ENCODE results near the gene PTGES2. TPM values are rescaled to one million over a fixed set of nuclear protein-coding genes. Genes with fewer than 3 reads are reported as not detected.
"Not testable (repeated sequence)": the region's sequence is repeated elsewhere in the genome, so short reads cannot be mapped to it uniquely, and the experiment has no call there.

The PTGES2 gene
- total RNA-seq, 1 donor from 2014 or later: 101 TPM

DNA sequence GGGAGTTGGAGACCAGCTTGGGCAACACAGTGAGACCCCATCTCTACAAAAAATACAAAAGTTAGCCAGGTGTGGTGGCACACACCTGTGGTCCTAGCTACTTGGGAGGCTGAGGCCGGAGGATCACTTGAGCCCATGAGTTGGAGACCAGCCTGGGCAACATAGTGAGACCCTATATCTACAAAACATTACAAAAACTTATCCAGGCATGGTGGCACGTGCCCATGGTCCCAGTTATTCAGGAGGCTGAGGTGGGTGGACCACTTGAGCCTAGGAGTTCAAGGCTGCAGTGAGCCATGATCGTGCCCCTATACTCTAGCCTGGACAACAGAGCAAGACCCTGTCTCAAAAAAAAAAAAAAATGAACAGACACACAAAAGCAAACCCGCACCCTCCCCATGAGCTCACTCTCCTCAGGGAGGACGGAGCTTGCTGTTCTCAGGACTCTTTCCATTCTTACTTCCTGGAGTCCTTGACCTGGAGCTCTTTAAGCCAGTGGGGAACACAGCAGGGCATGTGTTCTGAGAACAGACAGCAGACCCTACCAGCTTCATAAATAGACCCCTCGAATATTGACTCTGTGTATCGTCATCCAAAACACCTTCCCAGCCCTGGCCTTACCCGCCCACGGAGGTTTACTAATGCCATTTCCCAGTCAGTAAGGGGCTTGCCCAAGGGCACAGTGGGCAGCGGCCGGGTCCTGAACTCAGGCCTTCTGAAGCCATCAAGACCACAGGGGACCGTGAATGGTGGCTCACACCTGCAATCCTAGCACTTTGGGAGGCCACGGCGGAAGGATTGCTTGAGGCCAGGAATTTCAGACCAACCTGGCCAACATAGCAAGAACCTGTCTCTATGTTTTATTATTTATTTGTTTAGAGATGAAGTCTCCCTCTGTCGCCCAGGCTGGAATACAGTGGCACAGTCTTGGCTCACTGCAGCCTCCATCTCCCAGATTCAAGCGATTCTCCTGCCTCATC is 11.1 kb downstream of the PTGES2 start:
- H3K4me1 ChIP-seq: peaks cover 4% of the 10 kb centered on the region
- no peaks in the 10 kb centered on the region for H3K27me3 ChIP-seq
- H3K4me3 ChIP-seq: no peak overlapping the region
- peaks cover 0 to 7% of the 10 kb centered on the region in 2 donors for H3K36me3 ChIP-seq
- TF ChIP-seq, protein P1, sequence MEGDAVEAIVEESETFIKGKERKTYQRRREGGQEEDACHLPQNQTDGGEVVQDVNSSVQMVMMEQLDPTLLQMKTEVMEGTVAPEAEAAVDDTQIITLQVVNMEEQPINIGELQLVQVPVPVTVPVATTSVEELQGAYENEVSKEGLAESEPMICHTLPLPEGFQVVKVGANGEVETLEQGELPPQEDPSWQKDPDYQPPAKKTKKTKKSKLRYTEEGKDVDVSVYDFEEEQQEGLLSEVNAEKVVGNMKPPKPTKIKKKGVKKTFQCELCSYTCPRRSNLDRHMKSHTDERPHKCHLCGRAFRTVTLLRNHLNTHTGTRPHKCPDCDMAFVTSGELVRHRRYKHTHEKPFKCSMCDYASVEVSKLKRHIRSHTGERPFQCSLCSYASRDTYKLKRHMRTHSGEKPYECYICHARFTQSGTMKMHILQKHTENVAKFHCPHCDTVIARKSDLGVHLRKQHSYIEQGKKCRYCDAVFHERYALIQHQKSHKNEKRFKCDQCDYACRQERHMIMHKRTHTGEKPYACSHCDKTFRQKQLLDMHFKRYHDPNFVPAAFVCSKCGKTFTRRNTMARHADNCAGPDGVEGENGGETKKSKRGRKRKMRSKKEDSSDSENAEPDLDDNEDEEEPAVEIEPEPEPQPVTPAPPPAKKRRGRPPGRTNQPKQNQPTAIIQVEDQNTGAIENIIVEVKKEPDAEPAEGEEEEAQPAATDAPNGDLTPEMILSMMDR (IDR thresholded peaks at IDR 0.05): no peak
- TF ChIP-seq POLR2A (IDR thresholded peaks at IDR 0.05): no peak
- no peak for TF ChIP-seq POLR2AphosphoS5 (IDR thresholded peaks at IDR 0.05; ENCODE audit: insufficient read depth in 1 of 2, low read depth in 1 of 2)
- DNase-seq (ENCODE audit: extremely low spot score in 2 of 2): no peak
- H3K9me3 ChIP-seq: no peaks in the 10 kb centered on the region
- intact Hi-C loops (cut with DNase I): loop anchor here (5.0 kb wide), 2 partner anchors 74 to 174 kb away; no protein-coding TSS in a partner anchor
- no peak overlapping the region for H3K27ac ChIP-seq

DNA sequence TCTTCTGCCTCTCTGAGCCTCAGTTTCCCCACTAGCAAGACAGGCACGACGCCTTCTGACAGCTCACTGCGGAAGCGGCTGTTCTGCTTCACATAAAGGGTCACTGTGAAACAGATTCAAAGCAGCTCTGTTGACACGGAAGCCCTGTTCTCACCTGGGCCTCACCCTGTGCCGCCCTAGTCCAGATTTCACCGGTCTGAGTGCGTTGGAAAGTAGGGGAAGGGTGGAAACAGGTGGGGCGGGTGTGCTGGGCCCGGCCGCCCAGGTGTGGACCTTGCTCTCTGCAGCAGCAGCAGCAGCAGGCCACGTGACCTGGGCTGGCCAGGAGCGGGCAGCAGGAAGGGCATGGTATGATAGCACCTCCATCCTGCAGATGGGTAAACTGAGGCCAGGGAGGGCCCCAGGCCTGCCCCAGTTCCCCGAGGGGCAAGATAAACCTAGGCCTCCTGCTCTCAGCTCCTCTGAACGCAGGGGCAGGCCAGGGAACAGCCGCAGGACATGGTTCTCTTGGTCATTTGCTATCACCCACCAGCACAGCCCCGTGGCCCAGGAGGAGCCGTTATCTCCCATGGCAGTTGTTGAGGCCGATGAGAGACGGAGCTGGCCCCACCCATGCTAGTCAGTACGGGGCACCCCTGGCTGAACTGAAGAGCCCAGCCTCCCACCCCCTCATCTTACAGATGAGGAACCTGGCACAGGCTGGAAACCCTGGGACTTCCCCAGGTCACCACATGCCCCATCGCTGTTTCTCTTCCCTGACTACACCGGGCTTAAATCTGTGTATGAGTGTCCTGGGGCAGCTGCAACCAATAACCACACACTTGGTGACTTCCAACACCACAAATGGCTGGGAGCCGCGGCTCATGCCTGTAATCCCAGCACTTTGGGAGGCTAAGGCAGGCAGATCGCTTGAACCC is 12.1 kb downstream of the PTGES2 start:
- no peak for DNase-seq (ENCODE audit: extremely low spot score in 2 of 2)
- intact Hi-C loops (cut with DNase I): loop anchor here (5.0 kb wide), 2 partner anchors 73 to 173 kb away; no protein-coding TSS in a partner anchor

DNA sequence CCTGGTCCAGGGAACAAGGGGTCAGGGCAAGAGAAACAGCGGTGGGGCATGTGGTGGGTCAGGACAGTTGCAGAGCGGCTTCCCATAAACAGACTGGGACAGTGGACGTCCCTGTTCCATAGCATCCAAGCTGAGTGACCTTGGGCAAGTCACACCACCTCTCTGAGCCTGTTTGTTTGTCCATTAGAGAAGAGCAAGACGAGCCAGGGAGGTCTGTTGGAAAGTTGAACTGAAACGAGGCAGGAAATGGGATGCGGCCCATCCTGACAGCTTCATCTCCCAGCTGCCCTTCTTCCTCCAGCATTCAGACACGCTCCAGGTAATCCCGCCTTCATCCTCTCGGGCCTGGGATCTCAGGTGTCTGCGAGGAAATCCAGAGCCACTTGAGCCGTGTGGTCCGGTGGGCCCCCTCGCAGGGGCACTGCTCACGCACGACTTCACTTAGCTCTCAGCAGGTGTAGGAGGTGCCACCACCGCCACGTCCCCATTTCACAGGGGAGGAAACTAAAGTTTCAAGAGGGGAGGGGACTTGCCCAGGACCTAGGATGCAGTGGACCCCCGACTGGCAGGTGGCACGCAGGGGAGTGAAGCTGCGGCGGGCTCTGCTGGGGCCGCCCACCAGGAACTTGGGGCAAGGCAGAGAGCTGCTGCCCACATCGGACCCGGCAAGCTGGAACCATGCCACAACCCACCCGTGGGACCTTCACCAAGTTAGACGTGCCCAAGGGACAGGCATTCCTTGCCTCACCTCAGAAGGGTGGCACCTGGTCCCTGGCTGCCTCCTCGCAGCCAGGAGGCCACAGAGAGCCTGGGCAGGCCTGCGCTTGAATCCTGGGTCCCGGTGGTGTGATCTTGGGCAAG is 13.0 kb downstream of the PTGES2 start:
- TF ChIP-seq POLR2A (IDR thresholded peaks at IDR 0.05): no peak
- intact Hi-C loops (cut with DNase I): loop anchor here (5.0 kb wide), 2 partner anchors 72 to 172 kb away; no protein-coding TSS in a partner anchor
- Histone ChIP-seq H3K4me3 (no peak overlapping the region), H3K27me3 (no peaks in the 10 kb centered on the region), H3K9me3 (no peaks in the 10 kb centered on the region), H3K27ac (no peak overlapping the region), H3K36me3 (no peaks in the 10 kb centered on the region), H3K4me1 (peaks cover 10% of the 10 kb centered on the region)
- no peak for DNase-seq (ENCODE audit: extremely low spot score in 2 of 2)

More for the DNA sequence above, 12.1 kb downstream of the PTGES2 start:
- TF ChIP-seq, protein P1 (IDR thresholded peaks at IDR 0.05): no peak
- TF ChIP-seq POLR2AphosphoS5 (IDR thresholded peaks at IDR 0.05; ENCODE audit: insufficient read depth in 1 of 2, low read depth in 1 of 2): no peak
- no peak for TF ChIP-seq POLR2A (IDR thresholded peaks at IDR 0.05)
- H3K4me1 ChIP-seq: peaks cover 9% of the 10 kb centered on the region
- H3K27ac ChIP-seq: no peak overlapping the region
- no peaks in the 10 kb centered on the region for H3K36me3 ChIP-seq
- no peaks in the 10 kb centered on the region for H3K9me3 ChIP-seq
- no peak overlapping the region for H3K4me3 ChIP-seq
- H3K27me3 ChIP-seq: no peaks in the 10 kb centered on the region

DNA sequence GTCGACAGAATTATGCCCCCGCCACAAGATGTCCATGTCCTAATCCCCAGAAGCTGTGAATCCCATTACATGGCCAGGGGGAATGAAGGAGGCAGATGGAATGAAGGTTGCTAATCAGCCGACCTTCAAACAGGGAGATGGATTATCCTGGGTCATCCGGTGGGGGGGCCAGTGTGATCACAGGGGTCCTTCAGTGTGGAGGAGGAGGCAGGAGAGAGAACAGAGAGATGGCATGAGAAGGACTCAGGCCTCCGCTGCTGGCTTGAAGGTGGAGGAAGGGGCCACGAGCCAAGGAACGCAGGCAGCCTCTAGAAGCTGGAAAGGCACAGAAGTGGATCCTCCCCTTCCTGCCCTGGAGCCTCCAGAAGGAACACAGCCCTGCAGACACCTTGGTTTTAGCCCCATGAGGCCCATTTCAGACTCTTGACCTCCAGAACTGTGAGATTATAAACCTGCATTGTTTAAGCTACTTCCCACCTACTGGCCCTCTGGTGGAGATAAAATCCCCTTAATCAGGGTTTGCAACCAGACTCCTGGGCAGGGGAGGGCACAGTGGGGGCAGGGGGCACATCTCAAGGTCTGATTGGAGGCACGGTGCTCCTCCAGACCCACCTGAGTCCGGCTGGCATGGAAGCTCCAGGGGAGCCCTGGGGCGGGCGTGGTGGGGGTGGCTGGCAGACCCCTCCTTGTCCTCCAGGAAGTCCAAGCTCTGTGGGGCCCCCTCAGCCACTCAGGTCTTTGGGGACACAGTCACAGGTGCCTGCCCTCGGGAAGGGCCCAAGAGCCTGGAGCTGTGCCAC is 13.8 kb downstream of the PTGES2 start:
- H3K36me3 ChIP-seq: peaks cover 0 to 5% of the 10 kb centered on the region in 2 donors
- no peak for DNase-seq (ENCODE audit: extremely low spot score in 2 of 2)
- no peak overlapping the region for H3K27ac ChIP-seq
- no peak overlapping the region for H3K4me3 ChIP-seq
- H3K9me3 ChIP-seq: no peaks in the 10 kb centered on the region
- TF ChIP-seq, protein P1 (IDR thresholded peaks at IDR 0.05): no peak
- no peak for TF ChIP-seq POLR2A (IDR thresholded peaks at IDR 0.05)
- TF ChIP-seq POLR2AphosphoS5 (IDR thresholded peaks at IDR 0.05; ENCODE audit: insufficient read depth in 1 of 2, low read depth in 1 of 2): no peak
- H3K4me1 ChIP-seq: peaks cover 10% of the 10 kb centered on the region
- intact Hi-C loops (cut with DNase I): no loop called here
- H3K27me3 ChIP-seq: no peaks in the 10 kb centered on the region

DNA sequence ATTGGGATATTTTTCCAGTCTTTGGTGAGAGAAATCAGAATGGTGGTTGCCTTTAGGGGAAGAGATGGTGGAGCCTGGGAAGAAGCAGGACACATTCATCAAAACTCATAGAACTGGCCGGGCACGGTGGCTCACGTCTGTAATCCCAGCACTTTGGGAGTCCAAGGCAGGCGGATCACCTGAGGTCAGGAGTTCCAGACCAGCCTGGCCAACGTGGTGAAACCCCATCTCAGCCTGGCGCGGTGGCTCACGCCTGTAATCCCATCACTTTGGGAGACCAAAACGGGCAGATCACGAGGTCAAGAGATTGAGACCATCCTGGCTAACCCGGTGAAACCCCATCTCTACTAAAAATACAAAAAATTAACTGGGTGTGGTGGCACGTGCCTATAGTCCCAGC is 15.8 kb downstream of the PTGES2 start:
- H3K4me3 ChIP-seq; DNase-seq (ENCODE audit: extremely low spot score in 2 of 2); H3K9me3 ChIP-seq; H3K4me1 ChIP-seq; H3K27ac ChIP-seq; intact Hi-C loops (cut with DNase I); H3K27me3 ChIP-seq: not testable (repeated sequence)
- peaks cover 4 to 25% of the 10 kb centered on the region in 2 donors for H3K36me3 ChIP-seq

Data from vagina (tissue), 2 donors.